Osteoblast (primary cell): ENCODE measurements around the gene CCL11. TPM values are rescaled to one million over a fixed set of nuclear protein-coding genes. Genes with fewer than 3 reads are reported as not detected.
A peak's percentile ranks its signal among the peaks of the same experiment; 100 is the strongest.

Source experiments
- DNase-seq: peaks from one replicate; pipeline ENCODE4 v3.0.0; 2011; ENCODE audit warnings: low spot score, mixed read lengths; ENCODE audit not compliant: insufficient read length; ENCODE audit errors: missing footprints
- H2AFZ ChIP-seq: 2 replicates; pipeline ENCODE4 v1.6.0; 2011; ENCODE audit warnings: mild to moderate bottlenecking, low read length
- H3K27ac ChIP-seq: 2 replicates; pipeline ENCODE4 v1.5.1; 2011; ENCODE audit warnings: mild to moderate bottlenecking, low read depth, low read length, moderate library complexity
- H3K27me3 ChIP-seq: 2 replicates; pipeline ENCODE4 v1.6.0; 2012; ENCODE audit warnings: mild to moderate bottlenecking, control low read depth, inconsistent platforms, low read length, moderate library complexity; ENCODE audit not compliant: insufficient read depth
- H3K36me3 ChIP-seq: 2 replicates; pipeline ENCODE4 v1.5.1; 2011; ENCODE audit warnings: mild to moderate bottlenecking, low read length, control low read depth, moderate library complexity; ENCODE audit not compliant: insufficient read depth
- H3K4me1 ChIP-seq: 2 replicates; pipeline ENCODE4 v1.5.1; 2011; ENCODE audit warnings: mild to moderate bottlenecking, low read length, control low read depth, moderate library complexity; ENCODE audit not compliant: insufficient read depth
- H3K4me2 ChIP-seq: 2 replicates; pipeline ENCODE4 v1.6.0; 2011; ENCODE audit warnings: mild to moderate bottlenecking, low read length; ENCODE audit not compliant: insufficient read depth
- H3K4me3 ChIP-seq: fragments of 200-600 bp; sonication (generic); 3 replicates; pipeline ENCODE4 v1.5.1; 2012; ENCODE audit warnings: mild to moderate bottlenecking, low read length, inconsistent platforms; ENCODE audit not compliant: insufficient read depth
- H3K79me2 ChIP-seq: 2 replicates; pipeline ENCODE4 v1.6.0; 2012; ENCODE audit warnings: mild to moderate bottlenecking, low read length, control low read depth, inconsistent platforms; ENCODE audit not compliant: insufficient read depth
- H3K9me3 ChIP-seq: 2 replicates; pipeline ENCODE4 v1.5.1; 2011; ENCODE audit warnings: low read depth, low read length, control low read depth
- H4K20me1 ChIP-seq: 2 replicates; pipeline ENCODE4 v1.6.0; 2012; ENCODE audit warnings: mild to moderate bottlenecking, low read length, control low read depth; ENCODE audit not compliant: insufficient read depth
- total RNA-seq: library from RNA; depleted of rRNA; stranded (reverse); fragments of >200 nt; gene quantifications from 2 replicates; pipeline ENCODE4 v1.2.3, GENCODE V29; 2012
- TF ChIP-seq, protein P1 (sequence below): IDR thresholded peaks from 2 replicates; pipeline ENCODE4 v1.5.1; 2011; ENCODE audit warnings: mild to moderate bottlenecking, low read depth, low read length, moderate library complexity; ENCODE audit errors: extremely low read depth

The CCL11 gene
- total RNA-seq, 1 donor: not detected

DNA sequence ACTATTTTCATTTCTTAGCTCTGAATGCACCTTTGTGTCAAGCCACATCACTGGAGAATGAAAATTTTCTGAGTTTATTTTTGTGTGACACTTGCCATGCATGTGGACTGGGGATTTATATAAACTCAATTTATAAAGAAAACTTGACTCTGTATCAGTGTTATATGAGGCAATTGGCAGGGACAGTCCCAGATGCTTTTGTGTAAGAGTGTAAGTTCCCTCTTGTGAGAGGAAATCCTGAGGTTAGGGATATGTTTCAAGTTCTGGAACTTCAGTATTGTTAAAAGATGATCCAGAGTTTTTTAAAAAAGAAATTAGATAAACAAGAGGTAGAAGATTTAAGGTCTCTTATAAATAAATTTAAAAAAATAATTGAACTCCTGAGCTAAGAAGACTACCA is 22.8 kb downstream of the CCL11 start:
- Histone ChIP-seq H3K4me1 (peaks cover 21% of the 10 kb centered on the region), H4K20me1 (no peaks in the 10 kb centered on the region), H3K36me3 (no peaks in the 10 kb centered on the region), H2AFZ (no peak overlapping the region), H3K27me3 (no peaks in the 10 kb centered on the region), H3K4me2 (no peak overlapping the region), H3K9me3 (no peaks in the 10 kb centered on the region), H3K79me2 (no peaks in the 10 kb centered on the region), H3K27ac (no peak overlapping the region), H3K4me3 (no peak overlapping the region)
- DNase-seq: no peak
- TF ChIP-seq, protein P1, sequence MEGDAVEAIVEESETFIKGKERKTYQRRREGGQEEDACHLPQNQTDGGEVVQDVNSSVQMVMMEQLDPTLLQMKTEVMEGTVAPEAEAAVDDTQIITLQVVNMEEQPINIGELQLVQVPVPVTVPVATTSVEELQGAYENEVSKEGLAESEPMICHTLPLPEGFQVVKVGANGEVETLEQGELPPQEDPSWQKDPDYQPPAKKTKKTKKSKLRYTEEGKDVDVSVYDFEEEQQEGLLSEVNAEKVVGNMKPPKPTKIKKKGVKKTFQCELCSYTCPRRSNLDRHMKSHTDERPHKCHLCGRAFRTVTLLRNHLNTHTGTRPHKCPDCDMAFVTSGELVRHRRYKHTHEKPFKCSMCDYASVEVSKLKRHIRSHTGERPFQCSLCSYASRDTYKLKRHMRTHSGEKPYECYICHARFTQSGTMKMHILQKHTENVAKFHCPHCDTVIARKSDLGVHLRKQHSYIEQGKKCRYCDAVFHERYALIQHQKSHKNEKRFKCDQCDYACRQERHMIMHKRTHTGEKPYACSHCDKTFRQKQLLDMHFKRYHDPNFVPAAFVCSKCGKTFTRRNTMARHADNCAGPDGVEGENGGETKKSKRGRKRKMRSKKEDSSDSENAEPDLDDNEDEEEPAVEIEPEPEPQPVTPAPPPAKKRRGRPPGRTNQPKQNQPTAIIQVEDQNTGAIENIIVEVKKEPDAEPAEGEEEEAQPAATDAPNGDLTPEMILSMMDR: no peak

DNA sequence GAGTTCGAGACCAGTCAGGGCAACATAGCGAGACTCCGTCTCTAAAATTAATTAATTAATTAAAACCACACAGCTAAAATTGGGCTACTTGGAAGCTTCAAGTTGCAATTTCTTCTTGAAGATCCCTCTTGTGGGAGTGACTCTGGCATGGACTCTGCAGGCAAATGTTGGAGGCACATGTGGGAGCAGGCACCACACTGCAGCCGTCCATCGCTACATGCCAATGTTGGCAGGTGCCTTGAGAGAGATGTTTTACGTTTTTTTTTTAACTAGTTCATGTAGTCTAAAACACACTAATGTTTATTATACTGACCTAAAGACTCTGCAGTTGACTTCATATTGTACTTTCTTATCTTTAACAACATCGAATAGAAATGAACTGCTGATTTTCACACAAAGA is 25.7 kb downstream of the CCL11 start:
- peaks cover 23% of the 10 kb centered on the region for H3K4me1 ChIP-seq

DNA sequence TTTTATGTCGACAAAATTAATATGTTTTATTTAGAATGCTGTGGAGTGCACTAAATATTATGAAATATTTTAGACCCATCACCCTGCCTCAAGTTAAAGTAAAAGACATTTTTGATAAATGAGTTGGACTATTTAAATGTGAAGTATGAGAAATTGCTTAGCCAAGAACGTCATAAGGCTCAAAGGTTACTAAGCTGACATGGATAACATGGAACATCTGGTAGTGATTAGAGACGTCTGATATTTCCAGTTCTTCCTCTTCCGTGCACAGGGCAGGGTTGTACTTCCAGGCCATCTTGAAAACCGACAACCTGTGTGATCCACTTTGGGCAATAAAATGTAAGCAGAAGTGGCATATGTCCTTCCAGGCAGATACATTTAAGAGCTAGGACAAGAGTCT is 26.5 kb downstream of the CCL11 start:
- Histone ChIP-seq H3K4me1 (peaks cover 15% of the 10 kb centered on the region), H4K20me1 (no peaks in the 10 kb centered on the region), H3K4me3 (no peak overlapping the region), H3K27ac (peak overlapping the region; percentile 40), H3K9me3 (no peaks in the 10 kb centered on the region), H3K79me2 (no peaks in the 10 kb centered on the region), H3K36me3 (no peaks in the 10 kb centered on the region), H3K27me3 (no peaks in the 10 kb centered on the region), H2AFZ (no peak overlapping the region), H3K4me2 (no peak overlapping the region)
- no peak for DNase-seq
- TF ChIP-seq, protein P1: no peak

More for the DNA sequence above, 25.7 kb downstream of the CCL11 start:
- no peaks in the 10 kb centered on the region for H3K36me3 ChIP-seq
- DNase-seq: no peak
- TF ChIP-seq, protein P1: no peak
- no peaks in the 10 kb centered on the region for H4K20me1 ChIP-seq
- no peak overlapping the region for H3K4me2 ChIP-seq
- no peaks in the 10 kb centered on the region for H3K27me3 ChIP-seq
- no peak overlapping the region for H3K27ac ChIP-seq
- no peaks in the 10 kb centered on the region for H3K79me2 ChIP-seq
- H2AFZ ChIP-seq: no peak overlapping the region
- H3K9me3 ChIP-seq: no peaks in the 10 kb centered on the region
- H3K4me3 ChIP-seq: no peak overlapping the region

DNA sequence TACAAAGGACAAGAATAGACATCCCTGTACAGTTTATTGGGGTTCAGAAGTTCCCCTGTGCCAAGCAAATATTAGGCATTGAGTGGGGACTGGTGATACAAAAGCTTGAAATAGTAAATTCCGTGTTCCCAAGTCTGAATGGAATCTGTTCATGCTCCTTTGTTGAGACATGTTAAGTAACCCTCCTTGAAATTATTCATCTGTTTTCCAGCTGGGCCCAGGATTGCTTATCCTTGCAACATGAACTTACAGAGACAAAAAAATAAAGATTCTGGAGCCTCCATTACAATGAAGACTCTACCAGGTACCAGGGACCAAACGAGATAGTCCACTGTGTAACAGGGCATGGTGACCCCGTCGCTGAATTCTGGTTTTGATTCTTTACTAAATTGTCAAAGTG is 27.6 kb downstream of the CCL11 start:
- H3K27ac ChIP-seq: peak overlapping the region; percentile 40
- no peaks in the 10 kb centered on the region for H3K9me3 ChIP-seq
- no peaks in the 10 kb centered on the region for H3K36me3 ChIP-seq
- no peaks in the 10 kb centered on the region for H4K20me1 ChIP-seq
- H2AFZ ChIP-seq: no peak overlapping the region
- H3K4me2 ChIP-seq: no peak overlapping the region
- DNase-seq: no peak
- H3K79me2 ChIP-seq: no peaks in the 10 kb centered on the region
- peaks cover 11% of the 10 kb centered on the region for H3K4me1 ChIP-seq
- no peak overlapping the region for H3K4me3 ChIP-seq
- TF ChIP-seq, protein P1: no peak
- H3K27me3 ChIP-seq: no peaks in the 10 kb centered on the region
